Sigmoid colon (tissue), 4 donors: Measurements from ENCODE around the gene KIRREL3.

Source experiments
- CTCF ChIP-seq, 4 experiments: fragments of 450-650 bp in 3 of 4; fragments of 200-600 bp in 1 of 4; IDR thresholded peaks; one replicate each; pipeline ENCODE4 v1.5.1; 2016 to 2019; ENCODE audit warnings: antibody characterized with exemption in 4 of 4, mild to moderate bottlenecking in 3 of 4, moderate library complexity in 2 of 4
- EP300 ChIP-seq, 4 donors: sonication (generic); formaldehyde crosslinking; IDR thresholded peaks; one replicate each; pipeline ENCODE4 v1.6.1; 2017; ENCODE audit warnings: antibody characterized with exemption in 4 of 4
- POLR2A ChIP-seq, 2 donors: fragments of 450-650 bp; IDR thresholded peaks; one replicate each; pipeline ENCODE4 v1.6.1; 2016; ENCODE audit warnings: antibody characterized with exemption in 2 of 2, mild to moderate bottlenecking in 2 of 2, moderate library complexity in 2 of 2
- POLR2AphosphoS5 ChIP-seq, 4 donors: sonication (generic); formaldehyde crosslinking; IDR thresholded peaks; one replicate each; pipeline ENCODE4 v1.6.1; 2017; ENCODE audit warnings: antibody characterized with exemption in 4 of 4

GRCh38 chr11:126525216-126525615, 475.4 kb downstream of the KIRREL3 start:
- TF ChIP-seq CTCF (IDR thresholded peaks at IDR 0.05) (no peak), POLR2A (IDR thresholded peaks at IDR 0.05) (no peak), EP300 (IDR thresholded peaks at IDR 0.05) (no peak), POLR2AphosphoS5 (IDR thresholded peaks at IDR 0.05) (no peak)
